HG03378 (cell line): ENCODE results near the gene TBCB.
"Not testable (repeated sequence)": the region's sequence is repeated elsewhere in the genome, so short reads cannot be mapped to it uniquely, and the experiment has no call there.

Experiments used
- ATAC-seq: cut with Tn5 transposase; IDR thresholded peaks from one replicate; pipeline ENCODE4 v1.9.1; 2021; ENCODE audit warnings: mild to moderate bottlenecking, moderate library complexity; ENCODE audit not compliant: unreplicated experiment

The TBCB gene

GRCh38 chr19:36134867-36135266 is 19.6 kb downstream of the TBCB start:
- not testable (repeated sequence) for ATAC-seq

GRCh38 chr19:36136964-36137686 is 21.9 kb downstream of the TBCB start:
- no peak for ATAC-seq

- no peak for ATAC-seq
Observed at GRCh38 chr19:36139120-36139472, 23.8 kb downstream of the TBCB start.

GRCh38 chr19:36139473-36140303 is 24.4 kb downstream of the TBCB start, which contains the start of gene CAPNS1:
Gene CAPNS1 (plus strand): TSS chr19:36140066. CDS start chr19:36141012, 946 bp downstream.
- ATAC-seq, result peak; percentile 77

GRCh38 chr19:36140304-36141038 is 25.2 kb downstream of the TBCB start:
- ATAC-seq, result no peak

- ATAC-seq, result peak; percentile 44
Observed at GRCh38 chr19:36141039-36141927, 26.0 kb downstream of the TBCB start.

- ATAC-seq, result no peak
Observed at GRCh38 chr19:36142046-36142445, 26.8 kb downstream of the TBCB start.

GRCh38 chr19:36142496-36142895 is 27.2 kb downstream of the TBCB start:
- no peak for ATAC-seq

GRCh38 chr19:36144624-36145023 is 29.4 kb downstream of the TBCB start:
- ATAC-seq, result no peak

- ATAC-seq, result no peak
Observed at GRCh38 chr19:36149673-36150406, 34.6 kb downstream of the TBCB start.

- no peak for ATAC-seq
Observed at GRCh38 chr19:36150586-36150985, 35.3 kb downstream of the TBCB start.

GRCh38 chr19:36151144-36152018 is 36.1 kb downstream of the TBCB start:
- no peak for ATAC-seq

- no peak for ATAC-seq
Observed at GRCh38 chr19:36152019-36152351, 36.7 kb downstream of the TBCB start.

GRCh38 chr19:36152352-36153091 is 37.3 kb downstream of the TBCB start, which contains the start of gene COX7A1:
Gene COX7A1 (minus strand): TSS chr19:36152447. CDS start chr19:36152407, 40 bp downstream.
- no peak for ATAC-seq

- no peak for ATAC-seq
Observed at GRCh38 chr19:36153126-36153525, 37.9 kb downstream of the TBCB start.

- no peak for ATAC-seq
Observed at GRCh38 chr19:36160821-36161596, 45.7 kb downstream of the TBCB start.

GRCh38 chr19:36163813-36164212 is 48.5 kb downstream of the TBCB start:
- no peak for ATAC-seq
